GM06990 (cell line): ENCODE measurements around the gene FHIT.

Experiments
- DNase-seq: peaks from one replicate; pipeline ENCODE4 v3.0.0-alpha.2; 2011; ENCODE audit not compliant: insufficient read length; ENCODE audit errors: extremely low read depth
- H3K27me3 ChIP-seq: replicated peaks from 2 replicates; pipeline ENCODE4 v1.6.0; 2011; ENCODE audit warnings: low read length; ENCODE audit not compliant: control insufficient read depth, insufficient read depth
- H3K36me3 ChIP-seq: 2 replicates; pipeline ENCODE4 v1.5.1; 2011; ENCODE audit warnings: low read length; ENCODE audit not compliant: control insufficient read depth, insufficient read depth
- H3K4me3 ChIP-seq: replicated peaks from 2 replicates; pipeline ENCODE4 v1.5.1; 2011; ENCODE audit warnings: low read depth, mild to moderate bottlenecking, control low read depth, low read length
- CTCF ChIP-seq: IDR thresholded peaks from 2 replicates; pipeline ENCODE4 v1.5.1; 2011; ENCODE audit warnings: low read length, control low read depth, mild to moderate bottlenecking, inconsistent platforms; ENCODE audit not compliant: insufficient read depth, poor library complexity, severe bottlenecking

The FHIT gene

GRCh38 chr3:61008153-61008997 is 242.9 kb downstream of the FHIT start:
- DNase-seq, result no peak
- Histone ChIP-seq H3K36me3 (no peaks in the 10 kb centered on the region), H3K27me3 (no peaks in the 10 kb centered on the region), H3K4me3 (no peak overlapping the region)
- no peak for TF ChIP-seq CTCF

- Histone ChIP-seq H3K4me3 (no peak overlapping the region), H3K36me3 (no peaks in the 10 kb centered on the region), H3K27me3 (no peaks in the 10 kb centered on the region)
- TF ChIP-seq CTCF, result no peak
- DNase-seq, result no peak
Measured at GRCh38 chr3:61005591-61005990, 245.7 kb downstream of the FHIT start.

- no peak for DNase-seq
Measured at GRCh38 chr3:60998858-60999257, 252.4 kb downstream of the FHIT start.

GRCh38 chr3:60992395-60992794 is 258.9 kb downstream of the FHIT start:
- DNase-seq, result no peak
- TF ChIP-seq CTCF, result no peak

More at GRCh38 chr3:60998858-60999257, 252.4 kb downstream of the FHIT start:
- Histone ChIP-seq H3K36me3 (no peaks in the 10 kb centered on the region), H3K4me3 (no peak overlapping the region), H3K27me3 (no peaks in the 10 kb centered on the region)
- no peak for TF ChIP-seq CTCF

GRCh38 chr3:60990442-60990730 is 260.9 kb downstream of the FHIT start:
- H3K36me3 ChIP-seq, result no peaks in the 10 kb centered on the region
- no peak for TF ChIP-seq CTCF
- no peak for DNase-seq
- no peaks in the 10 kb centered on the region for H3K27me3 ChIP-seq
- no peak overlapping the region for H3K4me3 ChIP-seq

More at GRCh38 chr3:60992395-60992794, 258.9 kb downstream of the FHIT start:
- Histone ChIP-seq H3K36me3 (no peaks in the 10 kb centered on the region), H3K27me3 (no peaks in the 10 kb centered on the region), H3K4me3 (no peak overlapping the region)
